Measurements from ENCODE around the gene ABCG1.

- TF ChIP-seq CTCF (conservative IDR thresholded peaks at IDR 0.05; ENCODE audit: low read length) (no peak), EZH2phosphoT487 (IDR thresholded peaks at IDR 0.05; ENCODE audit: borderline replicate concordance, low read depth, low read length) (no peak)
Measured at GRCh38 chr21:42188663-42189062, 30.3 kb upstream of the ABCG1 start.
